GM18861 (cell line): Measurements from ENCODE around the gene SHISA7.

Source experiments
- ATAC-seq: cut with Tn5 transposase; IDR thresholded peaks from one replicate; pipeline ENCODE4 v1.9.1; 2021; ENCODE audit not compliant: unreplicated experiment

The SHISA7 gene

GRCh38 chr19:55464039-55464661 is 21.1 kb upstream of the SHISA7 start:
- ATAC-seq = no peak

- no peak for ATAC-seq
These were observed 20.5 kb upstream of the SHISA7 start for GRCh38 chr19:55463583-55464031.

- ATAC-seq = no peak
These were observed 19.6 kb upstream of the SHISA7 start for GRCh38 chr19:55462722-55463121.

GRCh38 chr19:55461974-55462626 is 19.0 kb upstream of the SHISA7 start:
- no peak for ATAC-seq

GRCh38 chr19:55461259-55461973 is 18.3 kb upstream of the SHISA7 start, which contains the start of gene ISOC2:
Gene ISOC2, minus strand, starts transcription at chr19:55461642. Its CDS starts 5,156 bp downstream, at chr19:55456486.
- peak; percentile 77 for ATAC-seq

GRCh38 chr19:55460670-55461258 is 17.7 kb upstream of the SHISA7 start:
- no peak for ATAC-seq

GRCh38 chr19:55459950-55460657 is 17.0 kb upstream of the SHISA7 start:
- ATAC-seq = no peak

GRCh38 chr19:55459551-55459949 is 16.4 kb upstream of the SHISA7 start:
- ATAC-seq = no peak

- no peak for ATAC-seq
These were observed 14.8 kb upstream of the SHISA7 start for GRCh38 chr19:55457683-55458457.

- ATAC-seq = no peak
These were observed 13.2 kb upstream of the SHISA7 start for GRCh38 chr19:55456347-55456746.

- no peak for ATAC-seq
These were observed 12.6 kb upstream of the SHISA7 start for GRCh38 chr19:55455576-55456235.

- no peak for ATAC-seq
These were observed 11.7 kb upstream of the SHISA7 start for GRCh38 chr19:55454787-55455243.

GRCh38 chr19:55453511-55454260 is 10.6 kb upstream of the SHISA7 start:
- no peak for ATAC-seq

GRCh38 chr19:55452749-55453346 is 9.7 kb upstream of the SHISA7 start:
- ATAC-seq = no peak

GRCh38 chr19:55451965-55452748 is 9.1 kb upstream of the SHISA7 start:
- no peak for ATAC-seq

- ATAC-seq = no peak
These were observed 8.3 kb upstream of the SHISA7 start for GRCh38 chr19:55451163-55451964.

- ATAC-seq = no peak
These were observed 6.4 kb upstream of the SHISA7 start for GRCh38 chr19:55449469-55449868.
